Mesothelial cell of epicardium (in vitro differentiated cells): ENCODE measurements around the gene HBM. TPM values are rescaled to one million over a fixed set of nuclear protein-coding genes. Genes with fewer than 3 reads are reported as not detected.
A peak's percentile ranks its signal among the peaks of the same experiment; 100 is the strongest.

Source experiments
- DNase-seq, 2 experiments: peaks; one replicate each; pipeline ENCODE4 v3.0.0; 2021; ENCODE audit warnings: low spot score in 2 of 2; ENCODE audit not compliant: unreplicated experiment in 2 of 2
- H3K27ac Mint-ChIP-seq: 2 replicates; pipeline ENCODE4 v1.8.0; 2021; ENCODE audit warnings: mixed read lengths
- H3K27me3 Mint-ChIP-seq: 2 replicates; pipeline ENCODE4 v1.8.0; 2021; ENCODE audit warnings: low read depth, mixed read lengths
- H3K36me3 Mint-ChIP-seq: 2 replicates; pipeline ENCODE4 v1.8.0; 2021; ENCODE audit warnings: mixed read lengths
- H3K4me1 Mint-ChIP-seq: 2 replicates; pipeline ENCODE4 v1.8.0; 2021; ENCODE audit warnings: mixed read lengths
- H3K4me3 Mint-ChIP-seq: 2 replicates; pipeline ENCODE4 v1.8.0; 2021; ENCODE audit warnings: mild to moderate bottlenecking, moderate library complexity, mixed read lengths
- H3K9me3 Mint-ChIP-seq: 2 replicates; pipeline ENCODE4 v1.8.0; 2021; ENCODE audit warnings: mixed read lengths
- CTCF ChIP-seq: fragments of 200-600 bp; sonication (generic); IDR thresholded peaks from one replicate; pipeline ENCODE4 v1.5.0; 2021; ENCODE audit warnings: antibody characterized with exemption; ENCODE audit not compliant: unreplicated experiment
- total RNA-seq: library from RNA; stranded (reverse); gene quantifications from 3 replicates; pipeline ENCODE4 v1.2.1, GENCODE V29; 2021

The HBM gene
- total RNA-seq, 1 donor from 2014 or later, result not detected

DNA sequence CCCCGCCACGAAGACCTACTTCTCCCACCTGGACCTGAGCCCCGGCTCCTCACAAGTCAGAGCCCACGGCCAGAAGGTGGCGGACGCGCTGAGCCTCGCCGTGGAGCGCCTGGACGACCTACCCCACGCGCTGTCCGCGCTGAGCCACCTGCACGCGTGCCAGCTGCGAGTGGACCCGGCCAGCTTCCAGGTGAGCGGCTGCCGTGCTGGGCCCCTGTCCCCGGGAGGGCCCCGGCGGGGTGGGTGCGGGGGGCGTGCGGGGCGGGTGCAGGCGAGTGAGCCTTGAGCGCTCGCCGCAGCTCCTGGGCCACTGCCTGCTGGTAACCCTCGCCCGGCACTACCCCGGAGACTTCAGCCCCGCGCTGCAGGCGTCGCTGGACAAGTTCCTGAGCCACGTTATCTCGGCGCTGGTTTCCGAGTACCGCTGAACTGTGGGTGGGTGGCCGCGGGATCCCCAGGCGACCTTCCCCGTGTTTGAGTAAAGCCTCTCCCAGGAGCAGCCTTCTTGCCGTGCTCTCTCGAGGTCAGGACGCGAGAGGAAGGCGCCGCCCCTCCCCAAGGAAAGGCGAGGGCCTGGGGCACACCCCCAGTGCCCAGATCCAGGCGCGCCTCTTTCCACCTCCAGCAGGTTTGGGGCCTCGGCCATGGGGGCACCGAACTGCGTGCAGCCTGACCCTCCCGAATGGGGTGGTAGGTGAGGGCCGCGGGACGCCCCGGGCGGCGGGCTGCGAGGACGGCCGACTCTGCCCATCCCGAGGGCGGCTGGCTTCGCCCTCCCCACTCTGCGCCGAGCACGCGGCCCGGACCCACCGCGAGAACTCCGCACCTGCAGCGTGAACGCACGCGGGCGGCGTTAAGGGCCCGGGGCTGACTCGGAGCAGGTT, 15.1 kb downstream of the HBM start:
- no peak for TF ChIP-seq CTCF
- DNase-seq, result peak in 1 of 2 experiments; percentile 61
- Mint-ChIP-seq H3K27me3 (peaks cover 31% of the 10 kb centered on the region), H3K36me3 (peaks cover 11% of the 10 kb centered on the region), H3K27ac (no peak overlapping the region), H3K4me1 (peaks cover 2% of the 10 kb centered on the region), H3K9me3 (no peaks in the 10 kb centered on the region), H3K4me3 (peak overlapping the region; percentile 46)

- Mint-ChIP-seq H3K27ac (no peak overlapping the region), H3K36me3 (peaks cover 11% of the 10 kb centered on the region), H3K4me1 (peaks cover 2% of the 10 kb centered on the region), H3K4me3 (no peak overlapping the region), H3K9me3 (no peaks in the 10 kb centered on the region), H3K27me3 (peaks cover 30% of the 10 kb centered on the region)
- peak; percentile 100 for TF ChIP-seq CTCF
- peak; percentile 71 to 93 for DNase-seq
Observed at GRCh38 chr16:181565-182021, 15.8 kb downstream of the HBM start.

DNA sequence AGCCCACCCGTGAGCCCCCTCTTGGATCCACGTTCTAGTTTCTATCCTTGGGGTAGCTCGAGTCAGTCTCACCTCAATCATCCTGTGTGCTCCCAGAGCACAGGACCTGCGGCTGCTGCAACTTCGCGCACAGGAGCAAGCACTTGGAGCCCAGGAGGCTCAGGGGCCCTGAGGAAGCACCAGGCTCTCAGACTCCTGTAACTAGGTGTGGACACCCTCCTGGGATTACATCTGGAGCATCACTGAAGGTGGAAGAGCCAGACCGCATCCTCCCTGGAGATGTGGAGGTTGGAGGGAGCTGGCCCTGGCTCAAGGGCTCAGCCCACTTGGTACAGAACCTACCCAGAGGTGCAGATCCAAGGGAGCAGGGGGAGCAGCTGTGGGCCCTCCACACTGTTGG, 17.2 kb downstream of the HBM start:
- TF ChIP-seq CTCF, result no peak
- Mint-ChIP-seq H3K27me3 (peaks cover 19% of the 10 kb centered on the region), H3K9me3 (no peaks in the 10 kb centered on the region), H3K4me1 (peaks cover 2% of the 10 kb centered on the region), H3K4me3 (no peak overlapping the region), H3K36me3 (peaks cover 15% of the 10 kb centered on the region), H3K27ac (no peak overlapping the region)
- no peak for DNase-seq

DNA sequence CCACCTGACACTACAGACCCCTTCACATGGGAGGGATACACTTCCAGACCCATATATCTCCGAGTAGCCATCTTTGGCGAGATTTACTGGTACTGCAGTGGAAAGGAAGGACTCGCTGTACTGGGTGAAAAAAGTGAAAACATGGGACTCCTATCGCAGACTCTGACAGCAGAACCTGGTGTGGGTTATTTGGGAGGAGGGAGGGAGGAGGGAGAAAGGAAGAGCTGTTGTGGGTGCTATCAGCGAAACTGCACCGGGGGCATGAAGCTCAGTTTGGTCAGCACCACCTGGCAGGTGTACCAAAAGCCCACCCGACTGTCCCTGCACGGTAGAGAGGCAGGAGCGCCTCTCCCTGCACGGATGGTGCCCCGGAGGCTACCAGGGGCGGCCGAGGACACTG, 19.4 kb downstream of the HBM start:
- Mint-ChIP-seq H3K9me3 (no peaks in the 10 kb centered on the region), H3K27ac (peak overlapping the region; percentile 30)
- TF ChIP-seq CTCF, result no peak

GRCh38 chr16:185691-186090, 19.9 kb downstream of the HBM start:
- peaks cover 2% of the 10 kb centered on the region for H3K4me1 Mint-ChIP-seq

More for the DNA sequence above, 19.4 kb downstream of the HBM start:
- Mint-ChIP-seq H3K4me3 (no peak overlapping the region), H3K27me3 (no peaks in the 10 kb centered on the region), H3K4me1 (peaks cover 2% of the 10 kb centered on the region), H3K36me3 (peaks cover 31% of the 10 kb centered on the region)
- DNase-seq, result no peak

More at GRCh38 chr16:185691-186090, 19.9 kb downstream of the HBM start:
- Mint-ChIP-seq H3K9me3 (no peaks in the 10 kb centered on the region), H3K27ac (no peak overlapping the region), H3K36me3 (peaks cover 32% of the 10 kb centered on the region), H3K27me3 (no peaks in the 10 kb centered on the region), H3K4me3 (no peak overlapping the region)
- TF ChIP-seq CTCF, result no peak
- DNase-seq, result no peak
